ENCODE measurements around the gene AHCTF1.

Gene AHCTF1

DNA sequence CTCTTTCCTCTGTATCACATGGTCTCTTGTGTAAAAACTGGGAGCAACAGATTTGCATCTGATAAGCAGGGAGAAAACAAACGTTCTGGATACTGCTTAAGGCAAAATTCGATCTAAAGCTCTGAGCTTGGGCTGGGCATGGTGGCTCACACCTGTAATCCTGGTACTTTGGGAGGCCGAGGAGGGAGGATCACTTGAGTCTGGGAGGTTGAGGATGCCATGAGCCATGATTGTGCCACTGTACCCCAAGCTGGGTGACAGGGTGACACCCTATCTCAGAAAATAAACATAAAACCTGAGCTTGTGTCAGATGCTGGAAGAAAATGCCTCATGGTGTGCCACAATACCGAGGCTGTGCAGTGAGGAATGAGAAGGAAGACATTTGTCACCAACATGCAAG, 133.6 kb downstream of the AHCTF1 start:
- no peak for DNase-seq

GRCh38 chr1:246797597-246797996, 134.2 kb downstream of the AHCTF1 start:
- DNase-seq = no peak

DNA sequence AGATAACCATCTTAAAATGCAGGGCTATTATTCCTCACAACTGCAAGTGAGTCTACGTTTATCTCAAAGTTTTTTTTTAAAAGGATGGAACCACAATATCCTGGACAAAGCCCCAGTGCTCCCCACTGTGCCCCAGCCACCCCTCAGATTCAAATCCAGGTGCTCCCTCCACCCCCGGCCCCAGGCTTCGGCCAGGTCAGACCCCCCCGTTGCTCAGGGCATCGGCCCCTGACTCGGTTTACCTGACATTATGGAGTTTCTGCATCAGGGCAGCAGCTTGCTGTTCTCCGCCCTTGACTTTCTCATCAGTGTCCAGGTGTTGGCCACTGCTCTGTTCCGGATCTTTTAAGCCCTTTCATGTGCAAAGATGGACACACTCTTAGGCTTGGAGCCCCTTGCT, 134.6 kb downstream of the AHCTF1 start:
- DNase-seq = no peak

- DNase-seq = no peak
These were observed 135.6 kb downstream of the AHCTF1 start for GRCh38 chr1:246795906-246796694.

GRCh38 chr1:246794828-246795671, 136.7 kb downstream of the AHCTF1 start:
- DNase-seq = no peak

DNA sequence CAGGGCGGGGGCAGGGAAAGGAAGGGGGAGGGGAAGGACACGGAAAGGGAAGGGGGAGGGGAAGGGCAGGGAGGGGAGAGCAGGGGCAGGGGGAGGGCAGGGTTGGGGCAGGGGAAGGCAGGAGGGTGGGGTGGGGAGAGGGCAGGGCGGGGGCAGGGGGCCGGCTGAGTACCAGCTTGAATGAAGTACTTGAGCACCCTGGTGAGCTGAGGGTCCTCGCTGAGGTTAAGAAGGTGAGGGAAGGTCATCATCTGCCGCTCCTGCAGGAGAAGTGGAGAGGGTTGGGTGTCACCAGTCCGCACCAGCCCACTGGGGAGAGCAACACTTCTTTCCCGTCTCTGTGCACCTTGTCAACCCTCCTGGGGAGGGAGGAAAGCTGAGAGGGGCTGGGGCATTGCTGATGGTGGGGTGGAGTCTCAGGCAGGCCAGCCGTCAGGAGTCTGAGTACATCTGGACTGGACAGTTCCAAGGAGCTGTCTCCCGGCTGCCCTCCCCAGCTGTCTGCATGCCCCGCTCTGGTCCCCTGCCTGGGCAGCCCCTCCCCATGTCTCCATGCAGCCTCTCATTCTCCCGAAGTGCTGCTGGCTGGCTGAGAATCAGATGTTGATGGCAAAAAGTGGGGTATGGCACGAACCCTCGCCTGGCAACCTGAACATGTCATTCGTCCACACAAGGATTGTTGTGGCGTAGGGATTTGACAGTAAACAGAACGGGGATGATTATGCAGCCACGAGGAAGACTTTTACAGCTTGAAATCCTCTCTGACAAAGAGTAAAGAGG, 137.5 kb downstream of the AHCTF1 start:
- no peak for DNase-seq

- DNase-seq = no peak
These were observed 138.3 kb downstream of the AHCTF1 start for GRCh38 chr1:246793356-246793896.

DNA sequence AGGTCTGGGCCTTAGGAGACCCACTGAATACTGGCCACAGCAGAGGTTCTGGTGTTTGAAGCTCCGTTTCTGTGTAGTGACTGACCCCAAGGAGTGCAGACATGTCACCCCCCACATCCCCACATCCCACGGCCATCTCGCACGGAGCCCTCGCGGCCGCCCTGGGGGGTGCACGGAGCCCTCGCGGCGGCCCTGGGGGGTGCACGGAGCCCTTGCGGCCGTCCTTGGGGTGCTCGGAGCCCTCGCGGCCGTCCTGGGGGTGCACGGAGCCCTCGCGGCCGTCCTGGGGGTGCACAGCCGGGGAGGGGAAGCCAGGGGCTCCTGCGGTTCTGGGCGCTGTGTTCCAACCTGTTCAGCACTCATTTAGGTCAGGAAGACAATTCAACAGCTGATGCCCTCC, 139.1 kb downstream of the AHCTF1 start:
- DNase-seq = no peak

GRCh38 chr1:246791303-246791918, 140.3 kb downstream of the AHCTF1 start:
- DNase-seq = no peak

GRCh38 chr1:246790833-246791232, 140.9 kb downstream of the AHCTF1 start:
- no peak for DNase-seq

DNA sequence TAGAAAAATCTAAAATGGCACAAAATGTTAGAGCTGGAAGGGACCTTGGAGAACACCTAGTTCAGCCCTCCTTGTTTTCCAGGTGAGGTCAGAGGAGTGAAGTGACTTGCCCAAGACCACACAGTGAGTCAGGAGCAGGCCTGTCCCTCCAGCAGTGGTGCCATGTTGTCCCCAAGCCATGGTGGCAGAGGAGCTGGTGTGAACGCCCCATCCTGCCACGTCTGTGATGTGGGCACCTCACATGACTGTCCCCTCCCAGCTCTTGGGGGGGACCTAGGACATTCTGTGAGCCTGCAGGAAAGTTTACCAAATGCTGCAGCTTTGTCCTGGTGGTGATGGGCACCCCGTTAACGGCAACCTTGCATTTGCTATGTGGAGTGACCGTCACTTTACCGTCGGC, 141.4 kb downstream of the AHCTF1 start:
- no peak for DNase-seq

DNA sequence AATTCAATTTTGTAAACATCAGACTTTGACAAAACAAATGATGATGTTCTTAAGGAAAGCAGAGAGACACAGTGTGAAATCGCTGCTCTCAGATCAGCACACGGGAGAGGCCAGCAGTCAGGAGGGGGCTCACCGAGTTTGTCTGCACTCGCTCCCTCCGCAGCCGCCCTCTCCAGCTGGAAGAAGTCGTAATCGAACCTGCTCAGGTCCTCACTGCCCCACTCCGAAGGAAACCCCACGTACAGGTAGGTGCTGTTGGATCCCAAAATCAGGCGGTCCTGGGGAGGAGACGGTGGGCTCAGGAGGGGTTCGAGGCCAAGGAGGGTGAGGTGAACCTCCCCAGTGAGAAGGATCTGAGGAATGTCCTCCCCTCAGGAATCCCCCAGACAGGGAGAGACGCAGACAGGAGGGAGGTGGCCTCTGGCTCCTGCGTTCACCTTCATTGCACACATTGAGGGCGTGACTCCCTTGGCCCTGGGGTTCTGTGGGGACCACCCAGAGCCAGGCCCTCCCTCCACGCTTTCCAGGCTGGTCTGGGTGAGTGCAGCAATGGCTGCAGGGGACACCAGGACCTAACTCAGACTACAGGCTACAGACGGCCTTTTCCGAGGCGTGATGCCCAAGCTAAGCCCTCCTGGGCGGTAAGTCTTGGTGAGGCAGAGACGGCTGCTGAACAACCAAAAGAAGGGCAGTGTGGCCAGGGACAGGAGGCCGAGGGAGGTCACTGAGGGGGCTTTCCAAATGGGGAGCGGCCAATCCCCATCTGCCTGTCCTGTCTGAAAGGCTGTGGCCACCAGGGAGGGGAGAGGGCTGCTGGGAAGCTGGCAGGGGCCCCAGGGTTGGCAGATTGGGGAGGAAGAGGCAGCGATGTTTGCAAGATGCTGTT, 142.1 kb downstream of the AHCTF1 start:
- no peak for DNase-seq
